Small intestine (tissue), 7 donors: Measurements from ENCODE around the gene DOCK2. TPM values are rescaled to one million over a fixed set of nuclear protein-coding genes. Genes with fewer than 3 reads are reported as not detected.
"Not testable (repeated sequence)": the region's sequence is repeated elsewhere in the genome, so short reads cannot be mapped to it uniquely, and the experiment has no call there.

Experiments
- DNase-seq, 2 donors: peaks; one replicate each; pipeline versions ENCODE4 v3.0.0 to v3.0.0-alpha.2; 2013
- FAIRE-seq: peaks from 2 replicates; lab custom pipeline; 2012; peaks lifted over from hg19 to GRCh38; lab: Jason Lieb, UNC
- H3K27ac ChIP-seq, 3 donors: one replicate each; pipeline ENCODE4 v1.5.1; 2013; ENCODE audit warnings: low read length in 2 of 3, mild to moderate bottlenecking in 2 of 3, control low read depth in 1 of 3, inconsistent platforms in 1 of 3, low read depth in 1 of 3, moderate library complexity in 1 of 3
- H3K27me3 ChIP-seq, 3 donors: one replicate each; pipeline ENCODE4 v1.6.1; 2013; ENCODE audit warnings: low read length in 3 of 3, inconsistent platforms in 1 of 3; ENCODE audit not compliant: control insufficient read depth in 3 of 3, insufficient read depth in 3 of 3
- H3K36me3 ChIP-seq, 3 donors: one replicate each; pipeline ENCODE4 v1.6.1; 2013; ENCODE audit warnings: low read length in 3 of 3, inconsistent platforms in 1 of 3, low read depth in 1 of 3, mild to moderate bottlenecking in 1 of 3, moderate library complexity in 1 of 3; ENCODE audit not compliant: control insufficient read depth in 3 of 3, insufficient read depth in 2 of 3
- H3K4me1 ChIP-seq, 3 donors: one replicate each; pipeline ENCODE4 v1.6.1; 2013; ENCODE audit warnings: low read length in 2 of 3, inconsistent platforms in 1 of 3, low read depth in 1 of 3, mild to moderate bottlenecking in 1 of 3, moderate library complexity in 1 of 3; ENCODE audit not compliant: control insufficient read depth in 3 of 3, insufficient read depth in 2 of 3
- H3K4me3 ChIP-seq, 3 donors: one replicate each; pipeline ENCODE4 v1.5.1; 2013; ENCODE audit warnings: low read length in 3 of 3, control low read depth in 1 of 3, inconsistent platforms in 1 of 3, low read depth in 1 of 3, mild to moderate bottlenecking in 1 of 3, moderate library complexity in 1 of 3
- H3K9me3 ChIP-seq, 2 donors: one replicate each; pipeline ENCODE4 v1.6.1; 2013; ENCODE audit warnings: low read depth in 1 of 2, low read length in 1 of 2; ENCODE audit not compliant: control insufficient read depth in 2 of 2, insufficient read depth in 1 of 2
- WGBS, 3 donors: extraction: QIAGEN DNeasy Blood & Tissue Kit; methylation state at CpG; one replicate each; pipeline ENCODE4 v1.1.7; 2013; 5-methylcytosine and 5-hydroxymethylcytosine counted together
- polyA plus RNA-seq, 4 donors: library from polyadenylated mRNA; stranded (reverse) in 3 of 4; unstranded in 1 of 4; fragments of 200-250 nt in 3 of 4; fragments of 120-200 nt in 1 of 4; gene quantifications; one replicate each; pipeline versions ENCODE4 v1.2.1 to v1.2.3, GENCODE V29; 2013
- donor health status: healthy with polysubstance abuse.
- donor health status: control.
- donor health status: control.
- donor health status: Bipolar disorder and iron deficiency.
- donor health status: healthy.

The DOCK2 gene
- polyA plus RNA-seq, 4 donors = 1.3 to 5.9 (median 3.0) TPM

GRCh38 chr5:169607882-169608281, 29.2 kb upstream of the DOCK2 start:
- FAIRE-seq (no peak), DNase-seq (no peak)
- WGBS, 3 donors = 79 to 88% (median 82%) methylated on average over 2 of the region's 2 CpGs
- H3K27ac ChIP-seq = no peak overlapping the region
- no peak overlapping the region for H3K4me3 ChIP-seq
- H3K9me3 ChIP-seq = no peaks in the 10 kb centered on the region
- H3K36me3 ChIP-seq = peaks cover 0 to 3% (median 0%) of the 10 kb centered on the region in 3 donors
- H3K27me3 ChIP-seq = no peaks in the 10 kb centered on the region
- H3K4me1 ChIP-seq = no peaks in the 10 kb centered on the region

GRCh38 chr5:169609716-169610115, 27.4 kb upstream of the DOCK2 start:
- Histone ChIP-seq H3K36me3 (peaks cover 0 to 2% (median 0%) of the 10 kb centered on the region in 3 donors), H3K27ac (no peak overlapping the region), H3K4me3 (no peak overlapping the region), H3K4me1 (no peaks in the 10 kb centered on the region), H3K27me3 (no peaks in the 10 kb centered on the region), H3K9me3 (no peaks in the 10 kb centered on the region)
- 62 to 75% (median 74%) methylated on average over 3 of the region's 3 CpGs for WGBS, 3 donors
- no peak for FAIRE-seq
- DNase-seq = no peak

GRCh38 chr5:169610606-169611005, 26.5 kb upstream of the DOCK2 start:
- no peak for FAIRE-seq
- no peaks in the 10 kb centered on the region for H3K27me3 ChIP-seq
- 73 to 78% (median 78%) methylated on average over 4 of the region's 4 CpGs for WGBS, 3 donors
- no peaks in the 10 kb centered on the region for H3K4me1 ChIP-seq
- DNase-seq = no peak
- H3K4me3 ChIP-seq = no peak overlapping the region
- H3K27ac ChIP-seq = no peak overlapping the region
- no peaks in the 10 kb centered on the region for H3K36me3 ChIP-seq
- H3K9me3 ChIP-seq = no peaks in the 10 kb centered on the region

- Histone ChIP-seq H3K9me3 (no peaks in the 10 kb centered on the region), H3K4me1 (no peaks in the 10 kb centered on the region), H3K27me3 (no peaks in the 10 kb centered on the region), H3K4me3 (no peak overlapping the region), H3K36me3 (no peaks in the 10 kb centered on the region), H3K27ac (no peak overlapping the region)
- 81 to 86% (median 86%) methylated on average over 1 of the region's 1 CpG for WGBS, 3 donors
- FAIRE-seq = no peak
- no peak for DNase-seq
Observed at GRCh38 chr5:169615561-169615960, 21.5 kb upstream of the DOCK2 start.

- DNase-seq, H3K36me3 ChIP-seq, H3K4me1 ChIP-seq, H3K27ac ChIP-seq, H3K4me3 ChIP-seq, H3K9me3 ChIP-seq, H3K27me3 ChIP-seq, FAIRE-seq: not testable (repeated sequence)
- WGBS, 3 donors = 91 to 92% (median 91%) methylated on average over 2 of the region's 2 CpGs
Observed at GRCh38 chr5:169624307-169624706, 12.8 kb upstream of the DOCK2 start.

GRCh38 chr5:169626779-169627178, 10.3 kb upstream of the DOCK2 start:
- no peak overlapping the region for H3K27ac ChIP-seq
- FAIRE-seq = no peak
- WGBS, 3 donors = 83 to 94% (median 89%) methylated on average over 1 of the region's 1 CpG

GRCh38 chr5:169627551-169627950, 9.5 kb upstream of the DOCK2 start:
- Histone ChIP-seq H3K4me3 (no peak overlapping the region), H3K4me1 (no peaks in the 10 kb centered on the region), H3K9me3 (no peaks in the 10 kb centered on the region), H3K27ac (no peak overlapping the region), H3K27me3 (no peaks in the 10 kb centered on the region), H3K36me3 (no peaks in the 10 kb centered on the region)
- no peak for FAIRE-seq
- 72 to 82% (median 75%) methylated on average over 3 of the region's 3 CpGs for WGBS, 3 donors
- no peak for DNase-seq

More at GRCh38 chr5:169626779-169627178, 10.3 kb upstream of the DOCK2 start:
- H3K9me3 ChIP-seq = no peaks in the 10 kb centered on the region
- no peak for DNase-seq
- no peaks in the 10 kb centered on the region for H3K4me1 ChIP-seq
- H3K36me3 ChIP-seq = no peaks in the 10 kb centered on the region
- H3K27me3 ChIP-seq = no peaks in the 10 kb centered on the region
- no peak overlapping the region for H3K4me3 ChIP-seq

GRCh38 chr5:169628892-169629291, 8.2 kb upstream of the DOCK2 start:
- Histone ChIP-seq H3K4me3 (no peak overlapping the region), H3K9me3 (no peaks in the 10 kb centered on the region), H3K36me3 (no peaks in the 10 kb centered on the region), H3K4me1 (no peaks in the 10 kb centered on the region), H3K27ac (no peak overlapping the region), H3K27me3 (no peaks in the 10 kb centered on the region)
- no peak for DNase-seq
- 83 to 92% (median 87%) methylated on average over 2 of the region's 2 CpGs for WGBS, 3 donors
- FAIRE-seq = no peak

GRCh38 chr5:169629847-169630548, 7.1 kb upstream of the DOCK2 start:
- no peaks in the 10 kb centered on the region for H3K27me3 ChIP-seq
- 73 to 76% (median 75%) methylated on average over 6 of the region's 6 CpGs for WGBS, 3 donors
- FAIRE-seq (no peak), DNase-seq (no peak)
- H3K36me3 ChIP-seq = no peaks in the 10 kb centered on the region
- no peaks in the 10 kb centered on the region for H3K4me1 ChIP-seq
- H3K27ac ChIP-seq = no peak overlapping the region
- no peak overlapping the region for H3K4me3 ChIP-seq
- H3K9me3 ChIP-seq = no peaks in the 10 kb centered on the region
